Astrocyte (in vitro differentiated cells and primary cell): Measurements from ENCODE around the gene DCT.

Experiments used
- CTCF ChIP-seq: IDR thresholded peaks from 2 replicates; pipeline ENCODE4 v1.5.1; 2011; ENCODE audit warnings: low read depth, mild to moderate bottlenecking, inconsistent platforms, low read length, moderate library complexity; ENCODE audit not compliant: insufficient read depth
- EZH2 ChIP-seq: IDR thresholded peaks from 2 replicates; pipeline ENCODE4 v1.6.1; 2012; ENCODE audit warnings: mild to moderate bottlenecking, low read length, inconsistent platforms; ENCODE audit not compliant: insufficient read depth

- no peak for TF ChIP-seq CTCF
- TF ChIP-seq EZH2, result no peak
These were observed 44.9 kb upstream of the DCT start for GRCh38 chr13:94524407-94524806.
